Cardiac muscle cell (in vitro differentiated cells and primary cell): Measurements from ENCODE around the gene CCDC6. TPM values are rescaled to one million over a fixed set of nuclear protein-coding genes. Genes with fewer than 3 reads are reported as not detected.
"Not testable (repeated sequence)": the region's sequence is repeated elsewhere in the genome, so short reads cannot be mapped to it uniquely, and the experiment has no call there.

Experiments
- DNase-seq, 2 donors: peaks; one replicate each; pipeline versions ENCODE4 v3.0.0 to v3.0.0-alpha.2; 2010 to 2017; ENCODE audit warnings: low read depth in 1 of 2, low spot score in 1 of 2
- H3K27ac ChIP-seq: fragments of 200-600 bp; sonication (generic); 2 replicates; pipeline ENCODE4 v1.5.1; 2016
- H3K27me3 ChIP-seq: fragments of 200-600 bp; sonication (generic); 2 replicates; pipeline ENCODE4 v1.6.0; 2016; ENCODE audit warnings: control low read depth
- H3K36me3 ChIP-seq: fragments of 200-600 bp; sonication (generic); 2 replicates; pipeline ENCODE4 v1.5.1; 2016; ENCODE audit warnings: control low read depth
- H3K4me1 ChIP-seq: fragments of 200-600 bp; sonication (generic); 2 replicates; pipeline ENCODE4 v1.8.1; 2017; ENCODE audit warnings: low read depth, mild to moderate bottlenecking, mixed run types
- H3K4me3 ChIP-seq: fragments of 200-600 bp; sonication (generic); 2 replicates; pipeline ENCODE4 v1.5.1; 2016; ENCODE audit warnings: mild to moderate bottlenecking
- H3K9me3 ChIP-seq: fragments of 200-600 bp; sonication (generic); 2 replicates; pipeline ENCODE4 v1.5.1; 2017; ENCODE audit warnings: low read depth, mild to moderate bottlenecking, control low read depth
- polyA plus RNA-seq: library from polyadenylated mRNA; unstranded; fragments of >200 nt; fragmentation: Nextera tagmentation; extraction: Ambion mirVana; gene quantifications from 2 replicates; pipeline ENCODE4 v1.2.1, GENCODE V29; 2016
- total RNA-seq: library from RNA; depleted of rRNA; stranded (reverse); fragments of >200 nt; gene quantifications from 2 replicates; pipeline ENCODE4 v1.2.3, GENCODE V29; 2016
- TF ChIP-seq, protein P1 (sequence below): IDR thresholded peaks from 2 replicates; pipeline ENCODE4 v1.5.1; 2012; ENCODE audit warnings: low read depth, mild to moderate bottlenecking, low read length

The CCDC6 gene
- total and polyA plus RNA-seq, 2 experiments from 2014 or later, result 11.0 to 22.2 TPM

DNA sequence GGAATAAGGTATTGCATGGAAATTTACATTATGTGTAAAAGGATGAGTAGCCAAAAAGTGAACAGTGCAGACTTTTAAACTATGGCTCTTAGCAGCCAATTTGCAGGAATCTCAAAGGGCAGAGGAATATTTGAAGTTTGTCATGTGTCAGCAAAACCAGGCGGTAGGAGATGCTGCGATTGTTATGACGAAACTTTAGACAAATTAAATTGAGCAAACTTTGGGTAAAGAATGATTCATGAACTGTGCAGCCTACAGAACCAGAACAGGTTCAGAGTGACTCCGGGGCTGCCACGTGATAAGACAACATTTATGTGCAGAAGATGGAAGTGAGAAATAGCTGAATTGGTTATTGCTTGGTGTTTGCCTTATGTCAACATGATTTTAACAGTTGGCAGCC lies 39.2 kb upstream of the CCDC6 start:
- Histone ChIP-seq H3K4me3 (no peak overlapping the region), H3K27ac (no peak overlapping the region), H3K4me1 (no peaks in the 10 kb centered on the region), H3K36me3 (no peaks in the 10 kb centered on the region), H3K27me3 (no peaks in the 10 kb centered on the region), H3K9me3 (no peaks in the 10 kb centered on the region)
- no peak for DNase-seq
- TF ChIP-seq, protein P1, sequence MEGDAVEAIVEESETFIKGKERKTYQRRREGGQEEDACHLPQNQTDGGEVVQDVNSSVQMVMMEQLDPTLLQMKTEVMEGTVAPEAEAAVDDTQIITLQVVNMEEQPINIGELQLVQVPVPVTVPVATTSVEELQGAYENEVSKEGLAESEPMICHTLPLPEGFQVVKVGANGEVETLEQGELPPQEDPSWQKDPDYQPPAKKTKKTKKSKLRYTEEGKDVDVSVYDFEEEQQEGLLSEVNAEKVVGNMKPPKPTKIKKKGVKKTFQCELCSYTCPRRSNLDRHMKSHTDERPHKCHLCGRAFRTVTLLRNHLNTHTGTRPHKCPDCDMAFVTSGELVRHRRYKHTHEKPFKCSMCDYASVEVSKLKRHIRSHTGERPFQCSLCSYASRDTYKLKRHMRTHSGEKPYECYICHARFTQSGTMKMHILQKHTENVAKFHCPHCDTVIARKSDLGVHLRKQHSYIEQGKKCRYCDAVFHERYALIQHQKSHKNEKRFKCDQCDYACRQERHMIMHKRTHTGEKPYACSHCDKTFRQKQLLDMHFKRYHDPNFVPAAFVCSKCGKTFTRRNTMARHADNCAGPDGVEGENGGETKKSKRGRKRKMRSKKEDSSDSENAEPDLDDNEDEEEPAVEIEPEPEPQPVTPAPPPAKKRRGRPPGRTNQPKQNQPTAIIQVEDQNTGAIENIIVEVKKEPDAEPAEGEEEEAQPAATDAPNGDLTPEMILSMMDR, result no peak

GRCh38 chr10:59944339-59944935 lies 38.1 kb upstream of the CCDC6 start:
- H3K9me3 ChIP-seq, result no peaks in the 10 kb centered on the region
- no peak for DNase-seq
- no peaks in the 10 kb centered on the region for H3K4me1 ChIP-seq
- no peaks in the 10 kb centered on the region for H3K36me3 ChIP-seq
- TF ChIP-seq, protein P1, result no peak
- no peak overlapping the region for H3K27ac ChIP-seq
- no peak overlapping the region for H3K4me3 ChIP-seq
- H3K27me3 ChIP-seq, result no peaks in the 10 kb centered on the region

DNA sequence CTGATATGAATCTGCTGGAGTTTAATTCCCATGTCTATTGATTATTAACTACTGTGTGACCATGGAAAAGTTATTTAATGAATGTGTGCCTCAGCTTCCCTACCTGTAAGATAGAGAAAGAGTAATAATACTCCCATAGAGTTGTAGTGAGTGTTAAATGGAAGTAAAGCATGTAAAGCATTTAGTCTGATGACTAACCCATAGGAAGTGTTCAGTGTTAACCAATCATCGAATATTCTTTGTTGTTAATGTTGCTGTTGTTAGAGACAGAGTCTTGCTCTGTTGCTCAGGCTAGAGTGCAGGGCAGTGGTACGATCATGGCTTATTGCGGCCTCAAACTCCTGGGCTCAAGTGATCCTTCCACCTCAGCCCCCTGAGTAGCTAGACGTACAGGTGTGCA lies 36.2 kb upstream of the CCDC6 start:
- H3K36me3 ChIP-seq, result no peaks in the 10 kb centered on the region
- H3K4me3 ChIP-seq, result no peak overlapping the region
- H3K27ac ChIP-seq, result no peak overlapping the region
- TF ChIP-seq, protein P1, result no peak
- H3K27me3 ChIP-seq, result no peaks in the 10 kb centered on the region
- DNase-seq, result no peak
- H3K9me3 ChIP-seq, result no peaks in the 10 kb centered on the region
- H3K4me1 ChIP-seq, result no peaks in the 10 kb centered on the region

DNA sequence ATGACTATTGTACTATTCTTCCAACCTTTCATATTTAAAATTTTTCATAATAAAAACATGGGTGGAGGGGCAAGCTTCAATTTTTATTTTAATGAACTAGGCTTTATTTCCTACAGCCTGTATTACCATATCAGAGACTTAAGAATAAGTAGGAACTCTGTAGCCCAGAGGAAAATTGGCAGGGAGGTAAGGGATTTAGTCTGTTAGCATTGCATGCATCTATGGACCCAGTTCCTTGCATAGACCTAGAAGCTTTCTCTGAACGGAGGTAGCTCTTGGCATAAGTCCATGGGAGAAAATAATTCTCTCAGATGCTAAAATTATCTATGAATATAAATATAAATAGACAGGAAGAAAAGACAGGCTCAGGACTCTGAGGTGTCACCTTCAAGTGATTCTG lies 31.4 kb upstream of the CCDC6 start:
- H3K4me3 ChIP-seq, result no peak overlapping the region
- no peaks in the 10 kb centered on the region for H3K9me3 ChIP-seq
- DNase-seq, result no peak
- H3K27me3 ChIP-seq, result no peaks in the 10 kb centered on the region
- TF ChIP-seq, protein P1, result no peak
- H3K4me1 ChIP-seq, result no peaks in the 10 kb centered on the region
- H3K27ac ChIP-seq, result no peak overlapping the region
- H3K36me3 ChIP-seq, result no peaks in the 10 kb centered on the region

GRCh38 chr10:59934701-59935100 lies 28.3 kb upstream of the CCDC6 start:
- Histone ChIP-seq H3K4me3 (no peak overlapping the region), H3K27ac (no peak overlapping the region), H3K4me1 (no peaks in the 10 kb centered on the region), H3K36me3 (no peaks in the 10 kb centered on the region), H3K27me3 (no peaks in the 10 kb centered on the region), H3K9me3 (no peaks in the 10 kb centered on the region)
- no peak for DNase-seq
- TF ChIP-seq, protein P1, result no peak

DNA sequence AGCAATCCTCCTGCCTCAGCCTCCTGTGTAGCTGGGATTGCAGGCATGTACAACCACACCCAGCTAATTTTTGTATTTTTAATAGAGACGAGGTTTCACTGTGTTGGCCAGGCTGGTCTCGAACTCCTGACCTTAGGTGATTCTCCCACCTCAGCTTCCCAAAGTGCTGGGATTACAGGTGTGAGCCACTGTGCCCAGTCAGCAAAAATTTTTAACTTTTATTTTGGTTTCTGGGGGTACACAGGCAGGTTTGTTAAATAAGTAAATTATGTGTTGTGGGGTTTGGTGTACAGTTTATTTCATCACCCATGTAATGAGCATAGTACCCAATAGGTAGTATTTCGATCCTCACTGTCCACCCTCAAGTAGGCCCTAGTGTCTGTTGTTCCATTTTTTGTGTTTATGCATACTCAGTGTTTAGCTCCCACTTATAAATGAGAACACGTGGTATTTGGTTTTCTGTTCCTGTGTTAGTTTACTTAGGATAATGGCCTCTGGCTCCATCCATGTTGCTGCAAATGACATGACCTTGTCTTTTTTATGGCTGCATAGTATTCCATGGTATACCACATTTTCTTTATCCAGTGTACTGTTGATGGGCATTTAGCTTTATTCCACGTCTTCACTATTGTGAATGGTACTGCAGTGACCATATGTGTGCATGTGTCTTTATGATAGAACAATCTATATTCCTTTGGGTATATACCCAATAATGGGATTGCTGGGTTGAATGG lies 24.6 kb upstream of the CCDC6 start:
- not testable (repeated sequence) for H3K4me3 ChIP-seq, H3K36me3 ChIP-seq, H3K27ac ChIP-seq, H3K4me1 ChIP-seq, H3K9me3 ChIP-seq, DNase-seq, H3K27me3 ChIP-seq
